Panc1 (cell line): ENCODE data around the gene HEATR5A. TPM values are rescaled to one million over a fixed set of nuclear protein-coding genes. Genes with fewer than 3 reads are reported as not detected.
"Not testable (repeated sequence)": the region's sequence is repeated elsewhere in the genome, so short reads cannot be mapped to it uniquely, and the experiment has no call there.

Experiments used
- ATAC-seq: fragments of 200-7000 bp; cut with Tn5 transposase; 2 replicates; pipeline ENCODE4 v1.9.1; 2020; ENCODE audit warnings: mild to moderate bottlenecking, moderate library complexity
- BruUV-seq: library from RNA; stranded (reverse); fragments of 400-500 nt; replicated peaks from 2 replicates; lab custom pipeline; 2021; lab: Mats Ljungman, UMichigan
- CTCF ChIA-PET: fragments of 300-600 bp; sonication (Branson Sonifier 250); formaldehyde crosslinking; loops from one replicate; lab custom pipeline; 2022; ENCODE audit warnings: antibody characterized with exemption; lab: Charles Lee
- POLR2A ChIA-PET: fragments of 300-600 bp; sonication (Branson Sonifier 250); formaldehyde crosslinking; loops from one replicate; lab custom pipeline; 2022; ENCODE audit warnings: antibody characterized with exemption; lab: Charles Lee
- DNase-seq: peaks from one replicate; pipeline ENCODE4 v3.0.0-alpha.2; 2010; ENCODE audit warnings: low read depth, low spot score
- H3K27ac ChIP-seq: 2 replicates; pipeline ENCODE4 v1.5.1; 2011; ENCODE audit warnings: mild to moderate bottlenecking, low read length, inconsistent platforms
- H3K27me3 ChIP-seq: fragments of 200-500 bp; sonication (Bioruptor generic); 2 replicates; pipeline ENCODE4 v1.6.0; 2014; ENCODE audit warnings: low read length, inconsistent platforms; ENCODE audit not compliant: control insufficient read depth, insufficient read depth
- H3K36me3 ChIP-seq: fragments of 200-500 bp; sonication (Bioruptor generic); 2 replicates; pipeline ENCODE4 v1.5.1; 2014; ENCODE audit warnings: inconsistent platforms, mild to moderate bottlenecking, low read length, moderate library complexity; ENCODE audit not compliant: control insufficient read depth, insufficient read depth
- H3K4me1 ChIP-seq: 2 replicates; pipeline ENCODE4 v1.5.1; 2011; ENCODE audit warnings: inconsistent platforms, mild to moderate bottlenecking, low read length, moderate library complexity; ENCODE audit not compliant: control insufficient read depth, insufficient read depth
- H3K4me3 ChIP-seq, 2 experiments: 2 replicates each; pipeline ENCODE4 v1.5.1; 2011 to 2012; ENCODE audit warnings: low read depth in 2 of 2, low read length in 2 of 2, mild to moderate bottlenecking in 2 of 2, inconsistent platforms in 1 of 2, moderate library complexity in 1 of 2
- H3K9me3 ChIP-seq: fragments of 200-500 bp; sonication (Bioruptor generic); 2 replicates; pipeline ENCODE4 v1.5.1; 2014; ENCODE audit warnings: low read depth, mild to moderate bottlenecking, inconsistent platforms, low read length, moderate library complexity; ENCODE audit not compliant: control insufficient read depth, insufficient read depth
- POLR2AphosphoS5 ChIP-seq: IDR thresholded peaks from 2 replicates; pipeline ENCODE4 v1.6.1; 2012; ENCODE audit warnings: mild to moderate bottlenecking, low read depth, low read length, moderate library complexity
- REST ChIP-seq, 2 experiments: IDR thresholded peaks; 2 replicates each; pipeline ENCODE4 v1.6.1; 2011 to 2012; ENCODE audit warnings: low read depth in 2 of 2, control low read depth in 1 of 2, low read length in 1 of 2, mild to moderate bottlenecking in 1 of 2, moderate library complexity in 1 of 2; ENCODE audit not compliant: insufficient read depth in 1 of 2
- SIN3A ChIP-seq: IDR thresholded peaks from 2 replicates; pipeline ENCODE4 v1.6.1; 2012; ENCODE audit warnings: low read depth, mild to moderate bottlenecking, low read length, moderate library complexity, borderline replicate concordance; ENCODE audit not compliant: insufficient read depth
- TCF7L2 ChIP-seq: IDR thresholded peaks from 2 replicates; pipeline ENCODE4 v1.6.1; 2011; ENCODE audit warnings: mild to moderate bottlenecking, low read depth, low read length, inconsistent platforms
- in situ Hi-C: cut with HindIII; loops from 2 replicates; pipeline ENCODE4 v1.10.0; 2016; ENCODE audit warnings: low sequenced_read_pairs, low pct_unique_long_range_greater_than_20kb
- intact Hi-C: fragments of 100-400 bp; cut with micrococcal nuclease; formaldehyde crosslinking; loops from one replicate; pipeline ENCODE4 v1.10.0; 2022; ENCODE audit not compliant: unreplicated experiment
- total RNA-seq: library from RNA; stranded (reverse); gene quantifications from one replicate; pipeline ENCODE4 v1.2.1, GENCODE V29; 2021; ENCODE audit not compliant: unreplicated experiment
- TF ChIP-seq, protein P1 (sequence below): fragments of 450-650 bp; IDR thresholded peaks from 2 replicates; pipeline ENCODE4 v1.5.1; 2017; ENCODE audit warnings: mild to moderate bottlenecking

HEATR5A gene
- total RNA-seq, 1 experiment from 2014 or later: 22.0 TPM

GRCh38 chr14:31465111-31465510 is 44.8 kb upstream of the HEATR5A start:
- no peak for TF ChIP-seq POLR2AphosphoS5
- TF ChIP-seq, protein P1, sequence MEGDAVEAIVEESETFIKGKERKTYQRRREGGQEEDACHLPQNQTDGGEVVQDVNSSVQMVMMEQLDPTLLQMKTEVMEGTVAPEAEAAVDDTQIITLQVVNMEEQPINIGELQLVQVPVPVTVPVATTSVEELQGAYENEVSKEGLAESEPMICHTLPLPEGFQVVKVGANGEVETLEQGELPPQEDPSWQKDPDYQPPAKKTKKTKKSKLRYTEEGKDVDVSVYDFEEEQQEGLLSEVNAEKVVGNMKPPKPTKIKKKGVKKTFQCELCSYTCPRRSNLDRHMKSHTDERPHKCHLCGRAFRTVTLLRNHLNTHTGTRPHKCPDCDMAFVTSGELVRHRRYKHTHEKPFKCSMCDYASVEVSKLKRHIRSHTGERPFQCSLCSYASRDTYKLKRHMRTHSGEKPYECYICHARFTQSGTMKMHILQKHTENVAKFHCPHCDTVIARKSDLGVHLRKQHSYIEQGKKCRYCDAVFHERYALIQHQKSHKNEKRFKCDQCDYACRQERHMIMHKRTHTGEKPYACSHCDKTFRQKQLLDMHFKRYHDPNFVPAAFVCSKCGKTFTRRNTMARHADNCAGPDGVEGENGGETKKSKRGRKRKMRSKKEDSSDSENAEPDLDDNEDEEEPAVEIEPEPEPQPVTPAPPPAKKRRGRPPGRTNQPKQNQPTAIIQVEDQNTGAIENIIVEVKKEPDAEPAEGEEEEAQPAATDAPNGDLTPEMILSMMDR: no peak
- no peak for TF ChIP-seq TCF7L2
- TF ChIP-seq REST (IDR thresholded peaks at IDR 0.05; ENCODE audit: insufficient read depth in 1 of 2, low read depth in 2 of 2, low read length in 1 of 2): no peak
- no peak for TF ChIP-seq SIN3A
- ChIA-PET CTCF (no interaction called here), POLR2A (no interaction called here)
- no peak for ATAC-seq
- in situ Hi-C loops: no loop called here
- no peaks in the 10 kb centered on the region for H3K9me3 ChIP-seq
- no peak overlapping the region for H3K4me3 ChIP-seq
- no peaks in the 10 kb centered on the region for H3K4me1 ChIP-seq
- H3K27me3 ChIP-seq: no peaks in the 10 kb centered on the region
- no peaks in the 10 kb centered on the region for H3K36me3 ChIP-seq
- BruUV-seq: no TSS peak
- DNase-seq: no peak
- intact Hi-C loops: no loop called here
- H3K27ac ChIP-seq: no peak overlapping the region

- POLR2A ChIA-PET, in situ Hi-C loops, CTCF ChIA-PET: not testable (repeated sequence)
Measured at GRCh38 chr14:31462450-31462849, 42.1 kb upstream of the HEATR5A start.

DNA sequence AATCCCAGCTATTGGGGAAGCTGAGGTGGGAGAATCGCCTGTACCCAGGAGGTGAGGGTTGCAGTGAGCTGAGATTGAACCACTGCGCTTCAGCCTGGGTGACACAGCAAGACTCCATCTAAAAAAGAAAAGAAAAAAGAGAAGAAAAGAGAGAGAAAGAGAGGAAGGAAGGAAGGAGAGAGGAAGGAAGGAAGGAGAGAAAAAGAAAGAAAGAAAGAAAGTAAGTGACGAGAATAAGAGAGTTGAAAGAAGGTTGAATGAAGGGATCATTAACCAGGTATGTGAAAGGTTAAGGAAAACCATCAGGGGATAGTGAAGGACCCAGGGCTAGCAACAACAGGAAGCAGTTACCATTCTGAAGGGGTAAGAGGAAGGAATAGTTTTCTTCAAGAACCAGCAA is 41.2 kb upstream of the HEATR5A start:
- BruUV-seq: no TSS peak
- Histone ChIP-seq H3K4me1 (peaks cover 4% of the 10 kb centered on the region; the same call in 1 of the 2 replicates), H3K27ac (no peak overlapping the region), H3K4me3 (no peak overlapping the region), H3K9me3 (no peaks in the 10 kb centered on the region), H3K27me3 (no peaks in the 10 kb centered on the region), H3K36me3 (peaks cover 4% of the 10 kb centered on the region; the same call in 1 of the 2 replicates)
- ATAC-seq: no peak
- ChIA-PET CTCF (no interaction called here), POLR2A (no interaction called here)
- TF ChIP-seq REST (IDR thresholded peaks at IDR 0.05; ENCODE audit: insufficient read depth in 1 of 2, low read depth in 2 of 2, low read length in 1 of 2) (no peak), TCF7L2 (no peak), SIN3A (no peak), POLR2AphosphoS5 (no peak)
- TF ChIP-seq, protein P1: no peak
- in situ Hi-C loops: no loop called here
- intact Hi-C loops: no loop called here
- no peak for DNase-seq

More at GRCh38 chr14:31462450-31462849, 42.1 kb upstream of the HEATR5A start:
- DNase-seq, H3K27me3 ChIP-seq, H3K4me3 ChIP-seq, BruUV-seq, H3K27ac ChIP-seq, ATAC-seq, H3K4me1 ChIP-seq, H3K36me3 ChIP-seq, intact Hi-C loops, H3K9me3 ChIP-seq: not testable (repeated sequence)
